HG02943 (cell line): Measurements from ENCODE around the gene SPATA4.

ENCODE experiments used
- ATAC-seq: cut with Tn5 transposase; IDR thresholded peaks from one replicate; pipeline ENCODE4 v1.9.1; 2021; ENCODE audit warnings: mild to moderate bottlenecking, low read depth, moderate library complexity; ENCODE audit not compliant: unreplicated experiment

SPATA4 gene

DNA sequence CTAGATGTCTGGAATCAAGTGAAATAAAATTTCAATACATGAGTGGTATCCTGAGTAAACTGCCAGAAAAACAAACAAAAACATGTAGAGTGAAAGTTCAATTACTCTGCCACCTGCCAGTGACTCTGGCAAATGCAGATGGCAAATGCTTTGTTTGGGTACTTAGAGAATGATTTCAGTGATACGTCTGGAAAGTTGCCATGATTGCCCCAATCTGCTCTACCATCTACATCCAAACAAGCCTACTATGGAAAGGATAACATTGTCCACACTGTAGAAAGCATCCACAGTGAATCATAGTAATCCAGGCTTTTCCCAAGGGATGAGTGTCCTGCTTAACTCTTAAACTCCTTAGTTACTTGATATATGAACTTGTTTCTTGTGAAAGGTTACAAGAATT lies 3.4 kb downstream of the SPATA4 start:
- no peak for ATAC-seq

DNA sequence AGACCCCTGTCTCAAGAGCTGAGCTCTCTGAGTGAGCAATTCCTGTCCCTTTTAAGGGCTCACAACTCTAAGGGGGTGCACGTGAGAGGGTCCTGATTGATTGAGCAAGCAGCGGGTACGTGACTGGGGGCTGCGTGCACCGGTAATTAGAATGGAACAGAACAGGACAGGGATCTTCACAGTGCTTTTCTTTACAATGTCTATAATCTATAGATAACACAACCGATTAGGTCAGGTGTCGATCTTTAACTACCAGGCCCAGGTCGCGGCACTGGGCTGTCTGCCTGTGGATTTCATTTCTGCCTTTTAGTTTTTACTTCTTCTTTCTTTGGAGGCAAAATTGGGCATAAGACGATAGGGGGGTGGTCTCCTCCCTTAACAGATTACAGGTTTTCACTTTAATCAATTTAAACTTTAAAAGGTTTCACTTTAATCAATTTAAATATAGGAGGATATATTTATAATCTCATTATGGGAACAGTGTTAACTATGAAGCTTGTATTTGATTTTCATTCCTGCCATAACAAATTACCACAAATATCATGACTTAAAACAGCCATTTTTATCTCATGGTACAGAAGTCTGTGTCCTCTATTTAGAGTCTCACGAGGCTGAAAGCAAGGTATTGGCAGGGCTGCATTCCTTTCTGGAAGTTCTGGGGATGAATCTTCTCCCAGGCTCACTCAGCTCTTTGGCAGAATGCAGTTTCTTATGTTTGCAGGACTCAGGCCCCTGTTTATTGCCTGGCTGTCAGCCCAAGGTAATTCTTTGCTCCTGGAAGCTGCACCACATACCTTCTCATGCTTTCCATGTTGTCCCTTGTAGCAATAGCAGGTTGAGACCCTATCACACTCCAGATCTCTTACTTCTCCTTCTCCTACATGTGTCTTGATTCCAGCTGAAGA lies 5.2 kb downstream of the SPATA4 start:
- ATAC-seq = no peak

DNA sequence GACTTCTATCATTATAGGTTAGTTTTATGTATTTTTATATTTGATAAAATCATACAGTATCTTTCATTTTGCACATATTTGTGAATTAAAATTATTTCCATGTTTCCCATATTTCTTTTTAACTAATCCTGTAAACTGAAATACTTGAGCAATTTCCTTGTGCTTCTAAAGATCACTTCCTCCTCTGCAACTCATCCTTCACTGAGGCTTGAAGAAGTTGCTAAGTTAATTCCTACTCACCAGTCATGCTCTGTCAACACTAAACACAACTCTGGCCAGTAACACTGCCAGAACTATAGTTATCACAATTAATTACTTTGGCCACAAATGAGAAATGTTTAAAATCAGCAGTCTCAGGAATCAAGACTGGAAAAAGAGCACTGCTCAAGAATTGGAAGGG lies 6.7 kb downstream of the SPATA4 start:
- no peak for ATAC-seq

DNA sequence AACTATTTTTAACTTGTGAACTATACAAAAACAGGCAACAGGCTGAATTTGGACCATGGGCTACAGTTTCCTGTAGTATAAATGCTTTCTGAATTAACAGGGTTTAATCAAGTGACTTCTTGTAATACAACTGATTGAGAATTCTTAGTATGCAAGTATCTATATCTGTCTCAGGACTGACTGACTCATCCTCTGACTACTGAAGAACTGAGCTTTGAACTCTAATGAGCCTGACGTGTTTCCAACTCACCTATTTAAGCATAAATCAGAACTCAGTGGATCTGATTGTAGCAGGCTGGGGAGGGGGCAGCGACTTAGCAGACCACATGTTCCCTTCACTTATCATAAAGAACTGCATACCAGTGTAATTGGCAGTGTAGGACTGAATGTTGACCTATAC lies 7.8 kb downstream of the SPATA4 start:
- ATAC-seq = no peak

DNA sequence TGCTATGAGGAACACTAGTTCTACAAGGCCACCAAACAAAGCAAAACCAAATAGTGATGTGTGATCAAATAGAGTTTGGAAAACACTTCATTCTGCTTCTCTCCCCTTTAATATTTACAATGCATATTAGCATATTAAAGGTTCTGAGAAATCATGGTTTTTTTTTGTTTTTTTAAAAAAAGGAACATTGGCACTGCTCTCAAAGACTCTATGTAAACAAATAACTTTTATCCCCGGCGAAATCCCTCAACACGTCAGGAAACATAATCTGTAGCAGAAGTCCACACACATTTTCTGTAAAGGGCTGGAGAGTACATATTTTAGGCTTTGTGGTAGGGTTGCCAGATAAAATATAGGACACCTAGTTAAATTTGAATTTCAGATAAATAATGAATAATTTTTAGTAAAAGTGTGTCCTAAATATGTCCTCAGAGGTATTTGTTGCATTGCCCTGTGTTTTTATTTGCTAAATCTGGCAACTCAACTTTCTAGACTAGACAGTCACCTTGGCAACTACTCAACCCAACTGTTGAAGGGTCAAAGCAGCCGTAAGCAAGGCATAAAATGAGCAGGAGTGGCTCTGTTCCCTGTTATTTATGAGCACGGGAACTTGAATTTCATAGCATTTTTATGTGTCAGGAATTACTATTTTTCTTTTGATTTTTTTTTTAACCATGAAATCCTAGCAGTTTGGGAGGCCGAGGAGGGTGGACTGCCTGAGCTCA lies 8.6 kb downstream of the SPATA4 start:
- ATAC-seq = no peak

DNA sequence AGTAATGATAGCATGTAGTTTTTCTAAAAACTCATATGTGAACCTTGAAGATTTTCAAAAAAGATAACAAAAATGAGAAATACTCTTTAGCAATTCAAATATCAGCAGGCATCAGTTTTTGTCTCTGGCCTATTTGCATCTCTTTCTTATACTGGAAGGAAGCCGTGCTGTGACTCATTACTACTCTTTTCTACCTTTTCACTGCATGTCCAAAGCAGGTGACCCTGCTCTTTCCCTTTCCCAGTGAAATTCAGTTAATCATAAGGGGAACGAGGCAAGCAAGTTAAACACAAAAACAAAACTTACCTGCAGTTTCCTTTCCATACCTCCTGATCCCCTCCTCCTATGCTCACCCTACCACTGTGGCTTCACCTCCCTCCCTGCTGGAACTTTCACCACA lies 9.3 kb downstream of the SPATA4 start:
- no peak for ATAC-seq

DNA sequence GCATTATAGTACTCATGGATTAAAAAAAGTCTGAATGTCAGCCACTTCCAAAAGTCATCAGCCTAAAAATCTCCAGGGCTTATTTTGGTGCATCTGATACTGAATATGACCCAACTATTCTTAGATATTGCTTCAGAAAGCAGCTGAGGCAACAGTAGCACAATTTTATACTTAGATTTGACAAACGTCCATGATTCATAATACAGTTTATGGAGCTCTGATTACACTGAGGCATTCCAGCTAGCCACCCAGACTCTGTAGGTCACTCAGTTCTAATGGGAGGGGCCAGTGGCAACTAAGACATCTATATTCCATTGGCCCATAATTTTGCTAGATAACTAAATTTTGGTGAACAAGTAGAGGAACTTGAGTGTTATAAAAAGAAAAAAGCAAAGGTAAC lies 10.3 kb downstream of the SPATA4 start:
- ATAC-seq = no peak

DNA sequence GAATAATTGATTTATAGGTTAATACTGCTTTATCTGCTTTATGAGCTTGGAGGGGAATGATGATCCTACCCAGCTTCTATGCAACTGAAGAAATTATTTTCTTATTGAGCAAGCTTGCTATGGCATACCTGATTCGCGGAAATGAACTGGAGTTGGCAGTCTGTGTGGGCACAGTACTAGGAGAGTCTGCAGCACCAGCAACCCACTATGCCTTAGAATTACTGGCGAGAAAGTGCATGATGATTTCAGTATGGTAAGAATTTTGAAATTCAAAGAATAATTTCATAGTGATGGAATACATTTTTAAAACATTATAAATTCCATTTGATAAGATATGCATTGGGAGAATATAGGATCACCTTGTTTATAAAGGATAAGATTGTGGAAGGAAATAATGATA lies 32.3 kb downstream of the SPATA4 start:
- no peak for ATAC-seq

DNA sequence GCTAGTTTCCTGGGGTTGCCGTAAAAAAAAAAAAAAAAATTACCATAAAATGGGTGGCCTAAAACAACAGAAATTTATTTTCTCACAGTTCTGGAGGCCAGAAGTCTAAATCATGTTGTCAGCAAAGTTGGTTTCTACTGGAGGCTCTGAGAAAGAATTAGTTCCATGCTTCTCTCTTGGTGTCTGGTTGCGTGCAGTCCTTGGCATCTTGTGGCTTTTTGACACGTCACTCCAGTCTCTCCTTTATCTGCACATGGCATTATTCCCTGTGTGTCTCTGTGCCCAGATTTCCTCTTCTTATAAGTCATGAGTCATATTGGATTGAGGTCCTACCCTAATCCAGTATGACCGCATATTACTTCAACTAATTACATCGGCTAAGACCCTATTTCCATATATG lies 38.7 kb downstream of the SPATA4 start:
- ATAC-seq = no peak

DNA sequence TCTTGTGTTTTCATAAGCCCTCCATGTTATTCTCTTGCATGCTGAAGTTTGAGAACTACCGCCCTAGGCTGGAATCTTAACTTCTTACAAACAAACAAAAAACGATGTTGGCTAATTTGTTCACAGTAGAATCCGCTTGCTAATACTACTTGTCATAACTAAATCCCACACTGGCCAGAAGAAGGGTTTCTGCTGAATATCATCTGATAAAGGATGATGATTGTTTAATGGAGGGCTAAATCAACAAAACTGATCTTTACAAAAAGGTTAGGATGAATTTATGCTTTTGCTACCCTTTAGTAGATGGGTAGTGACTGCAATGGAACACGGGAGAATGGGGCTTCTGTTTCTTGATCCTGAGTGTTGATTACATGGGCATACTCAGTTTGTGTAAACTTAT lies 42.3 kb downstream of the SPATA4 start:
- ATAC-seq = no peak

DNA sequence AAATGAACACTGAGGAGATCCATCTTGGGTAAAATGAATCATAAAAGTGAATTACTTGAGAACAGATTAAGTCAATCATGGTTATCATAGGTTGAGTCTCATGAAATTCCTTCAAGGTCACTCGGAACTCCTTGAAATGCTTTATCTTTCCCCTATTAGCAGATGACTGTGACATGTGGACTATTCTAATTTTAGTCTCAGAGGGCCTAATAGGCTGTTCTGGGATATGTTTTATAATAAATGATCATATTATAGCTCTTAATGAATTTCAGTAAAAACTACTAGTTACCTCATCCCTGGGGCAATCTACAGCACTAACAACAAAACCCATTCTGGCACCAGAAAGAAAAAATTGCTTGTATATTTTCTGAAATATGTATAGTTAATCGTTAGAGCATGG lies 44.7 kb downstream of the SPATA4 start:
- ATAC-seq = no peak

DNA sequence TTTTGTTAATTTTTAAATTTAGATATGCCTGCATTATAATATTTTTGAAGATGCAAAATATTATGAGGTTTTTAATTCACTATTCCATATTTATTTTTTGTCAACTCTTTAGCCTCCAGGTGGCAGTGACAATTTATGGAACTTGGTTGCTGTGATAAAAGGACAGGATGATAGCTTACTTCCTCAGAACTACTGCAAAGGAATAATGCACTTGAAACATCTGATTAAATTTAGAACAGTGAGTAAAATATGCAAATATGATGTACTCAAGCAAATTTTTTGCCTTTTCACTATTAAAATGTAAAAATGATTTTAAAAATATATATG lies 45.1 kb downstream of the SPATA4 start:
- no peak for ATAC-seq

DNA sequence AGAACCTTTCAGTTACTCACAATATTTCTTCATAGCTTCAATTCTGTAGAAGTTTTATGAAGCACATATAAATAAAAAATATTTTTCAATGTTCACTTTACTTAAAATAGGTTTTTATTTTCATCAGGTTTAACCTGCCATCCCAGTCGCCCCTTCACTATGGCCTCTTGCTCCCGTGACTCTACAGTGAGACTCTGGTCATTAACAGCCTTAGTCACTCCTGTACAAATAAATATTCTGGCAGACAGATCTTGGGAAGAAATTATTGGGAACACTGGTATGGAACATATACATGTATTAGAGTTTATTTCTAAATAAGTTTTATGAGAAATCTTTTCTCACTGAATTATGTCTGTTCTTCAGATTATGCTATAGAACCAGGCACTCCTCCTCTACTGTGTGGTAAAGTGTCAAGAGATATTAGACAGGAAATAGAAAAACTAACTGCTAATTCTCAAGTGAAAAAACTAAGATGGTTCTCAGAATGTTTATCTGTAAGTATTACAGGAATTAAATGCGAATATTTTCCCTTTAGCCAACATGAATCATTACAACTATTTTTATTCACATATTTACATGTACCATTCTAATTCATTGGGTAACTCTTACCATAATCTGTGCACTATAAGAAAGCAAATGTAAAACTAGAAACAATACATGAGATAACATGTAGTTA lies 45.6 kb downstream of the SPATA4 start:
- ATAC-seq = no peak

DNA sequence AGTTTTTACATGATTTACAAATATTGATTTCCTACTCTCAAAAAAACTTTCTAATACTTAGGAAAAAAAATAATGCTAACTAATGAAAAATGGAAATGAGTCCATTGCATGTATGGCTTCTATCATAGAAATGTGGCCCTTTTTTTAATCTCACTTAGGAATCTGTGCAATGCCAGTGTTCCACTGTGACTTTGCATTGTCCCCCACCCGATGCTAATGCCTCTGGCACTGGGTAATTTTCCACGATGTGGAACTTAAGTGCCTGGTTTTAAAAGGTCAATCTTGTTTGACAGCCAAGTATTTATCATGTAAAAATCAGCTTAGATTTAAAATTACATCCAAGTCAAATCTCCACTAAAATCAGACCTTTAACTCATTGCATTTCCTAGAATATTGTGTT lies 53.1 kb downstream of the SPATA4 start:
- no peak for ATAC-seq

DNA sequence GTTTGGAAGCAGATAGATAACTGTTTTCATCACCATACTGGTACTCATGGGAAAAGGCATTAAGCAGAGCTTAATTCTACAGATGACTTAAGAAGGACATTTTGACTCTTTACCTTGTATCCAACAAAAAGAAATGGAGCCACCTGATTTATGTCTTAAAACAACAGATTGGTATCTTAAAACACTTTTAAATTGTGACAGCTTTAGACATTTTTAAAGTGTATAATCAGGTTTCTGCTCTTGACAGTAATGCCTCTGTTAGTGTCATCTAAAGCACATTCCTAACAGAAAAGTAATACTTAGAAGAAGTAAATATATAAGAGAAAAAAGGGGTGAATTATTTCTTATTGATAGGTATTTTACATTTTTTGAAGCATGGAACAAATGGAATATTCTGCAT lies 55.9 kb downstream of the SPATA4 start:
- ATAC-seq = no peak

DNA sequence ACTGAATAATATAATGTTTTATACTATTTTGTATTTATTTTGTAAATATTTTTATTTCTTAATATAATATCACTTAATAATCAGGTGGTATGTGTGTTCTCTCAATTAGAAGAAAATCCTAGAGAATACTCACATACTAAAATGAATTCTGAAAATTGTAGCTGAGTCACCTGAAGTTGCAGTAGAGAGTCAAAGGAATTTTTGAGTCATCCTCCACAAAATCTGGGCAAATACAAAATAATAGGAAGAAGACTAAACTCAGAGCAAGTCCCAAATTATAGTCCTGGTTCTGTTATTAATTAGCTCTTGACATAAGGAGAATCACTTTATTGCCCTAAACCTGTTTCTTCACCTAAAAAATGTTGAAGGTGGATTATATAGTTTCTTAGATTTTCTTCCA lies 57.8 kb downstream of the SPATA4 start:
- ATAC-seq = no peak

DNA sequence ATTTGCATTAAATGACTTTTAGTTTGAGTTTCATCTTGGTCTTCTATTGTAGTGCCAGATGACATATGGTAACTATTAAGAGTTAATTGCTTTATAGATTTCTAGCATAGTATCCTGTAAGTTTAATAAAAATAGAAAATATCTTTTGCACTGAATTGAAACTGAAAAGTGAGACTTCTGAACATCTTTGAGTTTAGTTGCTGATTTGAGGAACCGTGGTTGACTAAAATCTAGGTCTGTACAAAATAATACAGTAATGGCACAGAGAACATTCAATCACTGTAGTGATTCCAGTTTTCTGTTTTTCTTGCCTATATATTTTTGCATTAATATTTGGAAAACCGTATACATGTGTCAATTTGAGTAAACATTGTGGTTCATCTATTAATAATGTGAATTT lies 60.7 kb downstream of the SPATA4 start:
- no peak for ATAC-seq
